IMR-90 (cell line): Measurements from ENCODE around the gene ADAMTS12. TPM values are rescaled to one million over a fixed set of nuclear protein-coding genes. Genes with fewer than 3 reads are reported as not detected.

Experiments used
- ATAC-seq: fragments of 200-7000 bp; cut with Tn5 transposase; 2 replicates; pipeline ENCODE4 v1.9.1; 2020; ENCODE audit warnings: low read depth, mild to moderate bottlenecking, moderate library complexity
- BruUV-seq: library from RNA; stranded (reverse); fragments of 400-500 nt; replicated peaks from 2 replicates; lab custom pipeline; 2021; lab: Mats Ljungman, UMichigan
- CTCF ChIA-PET: fragments of 300-600 bp; formaldehyde crosslinking; extraction: SDS; loops from one replicate; lab custom pipeline; 2021; ENCODE audit warnings: antibody characterized with exemption; lab: Yijun Ruan, JAX
- POLR2A ChIA-PET: fragments of 300-600 bp; sonication (Branson Sonifier 250); formaldehyde crosslinking; loops from one replicate; lab custom pipeline; 2022; ENCODE audit warnings: antibody characterized with exemption; ENCODE audit not compliant: unreplicated experiment; lab: Charles Lee
- DNase-seq: peaks from one replicate; pipeline ENCODE4 v3.0.0; 2013
- H2AFZ ChIP-seq: replicated peaks from 2 replicates; pipeline ENCODE3; 2013; ENCODE audit warnings: low read length, mild to moderate bottlenecking; ENCODE audit not compliant: poor library complexity
- H2AK5ac ChIP-seq: 2 replicates; pipeline ENCODE4 v1.6.1; 2013; ENCODE audit warnings: low read depth, low read length, inconsistent platforms
- H2AK9ac ChIP-seq: replicated peaks from 2 replicates; pipeline ENCODE3; 2013; ENCODE audit warnings: mild to moderate bottlenecking, low read depth, low read length, moderate library complexity; ENCODE audit not compliant: poor library complexity
- H2BK120ac ChIP-seq: 2 replicates; pipeline ENCODE4 v1.6.1; 2013; ENCODE audit warnings: low read depth, low read length, inconsistent platforms
- H2BK15ac ChIP-seq: 3 replicates; pipeline ENCODE4 v1.6.1; 2013; ENCODE audit warnings: low read depth, low read length, inconsistent platforms
- H2BK20ac ChIP-seq: 2 replicates; pipeline ENCODE4 v1.6.1; 2013; ENCODE audit warnings: low read depth, mild to moderate bottlenecking, inconsistent platforms, low read length, moderate library complexity
- H2BK5ac ChIP-seq: 2 replicates; pipeline ENCODE4 v1.6.1; 2013; ENCODE audit warnings: mild to moderate bottlenecking, low read depth, low read length, inconsistent platforms; ENCODE audit not compliant: poor library complexity, severe bottlenecking
- H3K14ac ChIP-seq: replicated peaks from 2 replicates; pipeline ENCODE4 v1.6.1; 2013; ENCODE audit warnings: low read depth, low read length, inconsistent platforms
- H3K18ac ChIP-seq: 2 replicates; pipeline ENCODE4 v1.6.1; 2013; ENCODE audit warnings: low read depth, low read length, control low read depth
- H3K23ac ChIP-seq: 2 replicates; pipeline ENCODE4 v1.6.1; 2013; ENCODE audit warnings: low read depth, low read length, inconsistent platforms
- H3K27ac ChIP-seq: 2 replicates; pipeline ENCODE4 v1.5.1; 2013; ENCODE audit warnings: mild to moderate bottlenecking, control low read depth, low read length; ENCODE audit not compliant: insufficient read depth
- H3K27me3 ChIP-seq: 2 replicates; pipeline ENCODE4 v1.6.1; 2013; ENCODE audit warnings: low read length; ENCODE audit not compliant: control insufficient read depth, insufficient read depth
- H3K36me3 ChIP-seq: 2 replicates; pipeline ENCODE4 v1.6.1; 2013; ENCODE audit warnings: low read length, mixed read lengths; ENCODE audit not compliant: control insufficient read depth, insufficient read depth
- H3K4ac ChIP-seq: 2 replicates; pipeline ENCODE4 v1.6.1; 2013; ENCODE audit warnings: low read depth, low read length, inconsistent platforms
- H3K4me1 ChIP-seq: 2 replicates; pipeline ENCODE4 v1.6.1; 2013; ENCODE audit warnings: low read length, mixed read lengths; ENCODE audit not compliant: control insufficient read depth, insufficient read depth
- H3K4me2 ChIP-seq: 2 replicates; pipeline ENCODE4 v1.6.1; 2013; ENCODE audit warnings: low read depth, mild to moderate bottlenecking, control low read depth, low read length, moderate library complexity
- H3K4me3 ChIP-seq: 2 replicates; pipeline ENCODE4 v1.5.1; 2013; ENCODE audit warnings: low read depth, mild to moderate bottlenecking, control low read depth, low read length, moderate library complexity; ENCODE audit not compliant: insufficient read depth
- H3K56ac ChIP-seq: 2 replicates; pipeline ENCODE4 v1.6.1; 2013; ENCODE audit warnings: low read length, inconsistent platforms; ENCODE audit not compliant: insufficient read depth; ENCODE audit errors: extremely low read depth
- H3K79me1 ChIP-seq, 2 experiments: 2 replicates each; pipeline ENCODE4 v1.6.1; 2013; ENCODE audit warnings: low read length in 2 of 2, inconsistent platforms in 1 of 2, low read depth in 1 of 2
- H3K9ac ChIP-seq: 2 replicates; pipeline ENCODE4 v1.6.1; 2013; ENCODE audit warnings: low read depth, low read length, control low read depth
- H3K9me1 ChIP-seq: 2 replicates; pipeline ENCODE4 v1.6.1; 2013; ENCODE audit warnings: low read length, inconsistent platforms; ENCODE audit not compliant: insufficient read depth
- H3K9me3 ChIP-seq: 2 replicates; pipeline ENCODE4 v1.6.1; 2013; ENCODE audit warnings: low read length; ENCODE audit not compliant: control insufficient read depth, insufficient read depth
- H4K20me1 ChIP-seq: 2 replicates; pipeline ENCODE4 v1.6.1; 2013; ENCODE audit warnings: low read length, inconsistent platforms; ENCODE audit not compliant: insufficient read depth
- H4K5ac ChIP-seq: 2 replicates; pipeline ENCODE4 v1.6.1; 2013; ENCODE audit warnings: mild to moderate bottlenecking, low read depth, low read length, control low read depth
- H4K8ac ChIP-seq, 2 experiments: 2 replicates each; pipeline ENCODE4 v1.6.1; 2013; ENCODE audit warnings: low read depth in 2 of 2, low read length in 2 of 2, control low read depth in 1 of 2, inconsistent platforms in 1 of 2
- H4K91ac ChIP-seq: 2 replicates; pipeline ENCODE4 v1.6.1; 2013; ENCODE audit warnings: low read depth, low read length, inconsistent platforms; ENCODE audit not compliant: insufficient read depth
- BHLHE40 ChIP-seq: fragments of 150-350 bp; IDR thresholded peaks from 2 replicates; pipeline ENCODE4 v1.6.1; 2016; ENCODE audit warnings: mild to moderate bottlenecking, low read depth, low read length
- CEBPB ChIP-seq: IDR thresholded peaks from 2 replicates; pipeline ENCODE4 v1.6.1; 2012; ENCODE audit warnings: low read depth, low read length, improper control_type of control experiment
- CHD1 ChIP-seq: IDR thresholded peaks from 2 replicates; pipeline ENCODE4 v1.6.1; 2012; ENCODE audit warnings: low read depth, low read length, improper control_type of control experiment
- CTCF ChIP-seq: conservative IDR thresholded peaks from 2 replicates; pipeline ENCODE4 v1.5.1; 2012; ENCODE audit warnings: mild to moderate bottlenecking, low read depth, low read length, improper control_type of control experiment
- ELK1 ChIP-seq: fragments of 150-350 bp; IDR thresholded peaks from 2 replicates; pipeline ENCODE4 v1.6.1; 2016; ENCODE audit warnings: low read depth, mild to moderate bottlenecking, low read length, moderate library complexity, borderline replicate concordance
- FOS ChIP-seq: fragments of 150-350 bp; IDR thresholded peaks from 2 replicates; pipeline ENCODE4 v1.6.1; 2016; ENCODE audit warnings: low read depth, low read length
- MAFK ChIP-seq: IDR thresholded peaks from 2 replicates; pipeline ENCODE4 v1.6.1; 2012; ENCODE audit warnings: low read depth, low read length, improper control_type of control experiment
- MAZ ChIP-seq: IDR thresholded peaks from 2 replicates; pipeline ENCODE4 v1.6.1; 2012; ENCODE audit warnings: low read depth, mild to moderate bottlenecking, low read length, improper control_type of control experiment, moderate library complexity, borderline replicate concordance
- MXI1 ChIP-seq: IDR thresholded peaks from 2 replicates; pipeline ENCODE4 v1.6.1; 2012; ENCODE audit warnings: low read depth, mild to moderate bottlenecking, low read length, moderate library complexity, borderline replicate concordance
- NFE2L2 ChIP-seq: fragments of 150-350 bp; IDR thresholded peaks from 2 replicates; pipeline ENCODE4 v1.6.1; 2016; ENCODE audit warnings: low read depth, mild to moderate bottlenecking, low read length
- POLR2A ChIP-seq: IDR thresholded peaks from 2 replicates; pipeline ENCODE4 v1.6.1; 2012; ENCODE audit warnings: mild to moderate bottlenecking, low read depth, low read length
- RAD21 ChIP-seq: IDR thresholded peaks from 2 replicates; pipeline ENCODE4 v1.6.1; 2012; ENCODE audit warnings: low read length, improper control_type of control experiment
- RCOR1 ChIP-seq: IDR thresholded peaks from 2 replicates; pipeline ENCODE4 v1.6.1; 2012; ENCODE audit warnings: mild to moderate bottlenecking, low read length, improper control_type of control experiment; ENCODE audit not compliant: insufficient replicate concordance
- RFX5 ChIP-seq: IDR thresholded peaks from 2 replicates; pipeline ENCODE4 v1.8.0; 2012; ENCODE audit warnings: low read depth, mild to moderate bottlenecking, low read length, moderate library complexity
- SMC3 ChIP-seq: fragments of 150-350 bp; IDR thresholded peaks from 2 replicates; pipeline ENCODE4 v1.6.1; 2016; ENCODE audit warnings: low read depth, mild to moderate bottlenecking, antibody characterized with exemption, low read length, moderate library complexity
- USF2 ChIP-seq: fragments of 150-350 bp; IDR thresholded peaks from 2 replicates; pipeline ENCODE4 v1.6.1; 2017; ENCODE audit warnings: mild to moderate bottlenecking, antibody characterized with exemption, low read length, low read depth
- dilution Hi-C: fragments of 300-500 bp; cut with HindIII; formaldehyde crosslinking; loops from one replicate; pipeline ENCODE4 v1.14.3; 2018; ENCODE audit warnings: low sequenced_read_pairs; ENCODE audit not compliant: unreplicated experiment
- in situ Hi-C: fragments of 300-500 bp; cut with MboI; formaldehyde crosslinking; loops from 3 replicates; pipeline ENCODE4 v1.14.3; 2019; ENCODE audit warnings: low sequenced_read_pairs, inconsistent platforms, mixed read lengths
- intact Hi-C: fragments of 100-400 bp; cut with micrococcal nuclease; formaldehyde crosslinking; loops from 2 replicates; pipeline ENCODE4 v1.10.0; 2022
- polyA plus RNA-seq, 3 experiments: library from polyadenylated mRNA; depleted of rRNA; stranded (reverse); fragments of >200 nt; gene quantifications; 2 replicates each; pipeline ENCODE4 v1.2.3, GENCODE V29; 2012; ENCODE audit warnings: low replicate concordance in 1 of 3
- total RNA-seq: library from RNA; depleted of rRNA; stranded (reverse); fragments of >200 nt; gene quantifications from 2 replicates; pipeline ENCODE4 v1.2.3, GENCODE V29; 2012

Gene ADAMTS12
- total and polyA plus RNA-seq, 2 of the 4 experiments (the other 2 are of a cell fraction) = 27.3 to 51.3 TPM

GRCh38 chr5:33840927-33841547 lies 50.8 kb downstream of the ADAMTS12 start:
- Histone ChIP-seq H3K36me3 (no peaks in the 10 kb centered on the region), H3K56ac (no peak overlapping the region), H2BK5ac (no peak overlapping the region), H2AK5ac (peak overlapping the region; percentile 88; the same call in 1 of the 2 replicates), H3K4ac (peak overlapping the region; percentile 45), H2AFZ (no peak overlapping the region), H4K20me1 (0 out of 2 replicates have a peak, but pooled peaks cover 4% of the 10 kb centered on the region), H3K9me3 (no peaks in the 10 kb centered on the region), H2AK9ac (no peak overlapping the region), H3K23ac (peak overlapping the region; percentile 7; the same call in 1 of the 2 replicates), H3K14ac (peak overlapping the region; percentile 56), H2BK20ac (peak overlapping the region; percentile 34; the same call in 1 of the 2 replicates), H2BK15ac (peak overlapping the region; percentile 50; the same call in 1 of the 3 replicates), H3K4me2 (no peak overlapping the region), H3K27me3 (no peaks in the 10 kb centered on the region), H3K9me1 (peaks cover 22% of the 10 kb centered on the region), H4K8ac (peak overlapping the region in 1 of 2 experiments; percentile 47; a peak in 2 of 4 replicates), H3K4me1 (peaks cover 28% of the 10 kb centered on the region), H3K27ac (no peak overlapping the region), H2BK120ac (peak overlapping the region; percentile 28; the same call in 1 of the 2 replicates), H3K79me1 (peaks cover 25 to 60% of the 10 kb centered on the region in 2 experiments), H3K18ac (no peak overlapping the region; the same call in 1 of the 2 replicates), H4K5ac (peak overlapping the region; percentile 21; the same call in 1 of the 2 replicates), H3K4me3 (no peak overlapping the region), H3K9ac (no peak overlapping the region), H4K91ac (peak overlapping the region; percentile 15; the same call in 1 of the 2 replicates)
- intact Hi-C loops (no loop called here), dilution Hi-C loops (no loop called here), in situ Hi-C loops (no loop called here)
- CTCF ChIA-PET = no interaction called here
- ATAC-seq = no peak
- no TSS peak for BruUV-seq
- TF ChIP-seq NFE2L2 (no peak), MAZ (no peak), SMC3 (no peak), POLR2A (no peak), MXI1 (no peak), CEBPB (no peak), MAFK (no peak), CHD1 (no peak), RCOR1 (no peak), BHLHE40 (no peak), USF2 (no peak), FOS (no peak), RFX5 (no peak), RAD21 (no peak), CTCF (no peak), ELK1 (no peak)
- POLR2A ChIA-PET = no interaction called here
- no peak for DNase-seq
